Erythroblast (primary cell): ENCODE data around the gene RSL24D1.
A peak's percentile ranks its signal among the peaks of the same experiment; 100 is the strongest.

Experiments used
- DNase-seq, 2 experiments: peaks; one replicate each; lab custom pipeline; 2025; lab: John Stamatoyannopoulos, UW
- GATA1 ChIP-seq: IDR thresholded peaks from 2 replicates; pipeline ENCODE4 v1.6.1; 2011; ENCODE audit warnings: low read depth, mild to moderate bottlenecking, control low read depth, low read length, moderate library complexity
- POLR2A ChIP-seq: IDR thresholded peaks from 2 replicates; pipeline ENCODE4 v1.6.1; 2011; ENCODE audit warnings: mild to moderate bottlenecking, low read length

Gene RSL24D1

GRCh38 chr15:55196458-55197361 lies at the start of gene RSL24D1:
RSL24D1 (minus strand) TSS chr15:55196941; CDS start chr15:55196890, 51 bp downstream.
- DNase-seq: peak; percentile 98 to 99
- TF ChIP-seq POLR2A: peak; percentile 97
- no peak for TF ChIP-seq GATA1

GRCh38 chr15:55245059-55245458 lies 48.3 kb upstream of the RSL24D1 start:
- no peak for DNase-seq
- TF ChIP-seq GATA1 (no peak), POLR2A (no peak)

- no peak for TF ChIP-seq GATA1
- TF ChIP-seq POLR2A: no peak
- DNase-seq: no peak
Measured at GRCh38 chr15:55241891-55242290, 45.1 kb upstream of the RSL24D1 start.

DNA sequence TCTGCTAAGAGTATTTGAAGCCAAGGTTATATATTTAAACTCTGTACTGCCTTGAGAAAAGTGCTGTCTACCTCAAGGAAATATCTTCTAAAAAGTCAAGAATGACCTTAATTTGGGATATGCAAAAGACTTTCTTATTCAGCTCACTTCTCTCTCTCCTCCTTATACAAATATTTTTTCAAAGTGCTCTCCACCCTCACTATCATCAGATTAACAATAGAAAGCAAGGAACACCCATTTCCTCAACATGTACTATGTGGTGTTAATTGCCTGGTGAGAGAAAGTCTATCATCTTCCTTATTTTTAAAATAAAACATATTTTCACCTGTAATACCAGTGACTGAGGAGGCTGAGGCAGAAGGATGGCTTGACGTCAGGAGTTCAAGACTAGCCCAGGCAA lies 44.4 kb upstream of the RSL24D1 start:
- peak; percentile 11 to 21 for DNase-seq
- no peak for TF ChIP-seq GATA1
- no peak for TF ChIP-seq POLR2A

- TF ChIP-seq GATA1 (no peak), POLR2A (no peak)
- DNase-seq: peak in 1 of 2 experiments; percentile 26
Measured at GRCh38 chr15:55240125-55240760, 43.5 kb upstream of the RSL24D1 start.

DNA sequence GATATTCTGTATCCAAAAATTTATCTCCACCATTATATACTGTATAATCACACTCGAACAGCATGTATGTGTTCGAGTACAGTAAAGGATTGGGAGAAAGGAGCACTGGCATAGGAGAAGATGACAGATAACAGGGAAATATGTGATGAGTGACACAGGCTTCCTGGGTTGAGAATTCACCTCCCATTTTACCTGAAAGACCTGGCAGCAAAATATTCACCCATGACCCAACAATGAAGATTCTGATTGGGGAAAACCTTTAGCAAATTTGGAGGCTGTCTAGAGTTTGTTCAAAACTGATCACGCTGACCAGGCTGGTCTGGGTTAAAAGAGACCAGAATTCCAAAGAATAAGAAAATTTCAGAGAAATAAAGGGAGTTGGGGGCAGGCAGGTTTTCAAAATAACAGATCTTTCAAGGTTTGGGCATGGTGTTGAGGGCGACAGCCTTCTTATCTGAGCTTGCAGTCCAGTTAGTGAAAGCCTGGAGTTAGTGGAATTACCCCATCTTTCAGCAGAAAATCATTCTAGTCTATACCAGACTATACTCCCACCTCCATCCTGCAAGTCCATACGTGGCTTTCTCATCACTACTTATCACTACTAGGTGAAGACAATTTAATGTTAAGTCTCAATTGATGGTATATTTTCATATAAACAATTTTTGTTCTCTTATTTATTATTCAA lies 42.8 kb upstream of the RSL24D1 start:
- peak; percentile 62 to 65 for DNase-seq
- TF ChIP-seq POLR2A (no peak), GATA1 (no peak)

DNA sequence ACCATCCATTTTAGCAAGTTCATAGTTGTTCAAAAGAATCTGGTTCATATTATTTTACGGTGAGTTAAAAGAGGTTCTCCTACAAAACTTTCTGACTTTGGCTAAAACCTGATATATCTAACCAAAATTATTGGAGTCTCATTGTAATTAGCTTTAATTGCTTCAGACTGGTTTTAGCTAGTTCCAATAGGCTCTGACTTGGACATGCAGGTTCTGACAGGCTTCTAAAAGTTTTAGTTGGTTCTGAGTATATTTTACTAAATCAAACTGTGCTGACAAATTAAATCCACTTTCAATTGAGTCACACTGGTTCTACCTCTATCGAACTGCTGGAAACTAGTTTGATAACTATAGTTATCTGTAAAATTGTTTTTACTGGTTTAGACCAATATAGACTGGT lies 42.1 kb upstream of the RSL24D1 start:
- TF ChIP-seq GATA1 (no peak), POLR2A (no peak)
- DNase-seq: no peak

DNA sequence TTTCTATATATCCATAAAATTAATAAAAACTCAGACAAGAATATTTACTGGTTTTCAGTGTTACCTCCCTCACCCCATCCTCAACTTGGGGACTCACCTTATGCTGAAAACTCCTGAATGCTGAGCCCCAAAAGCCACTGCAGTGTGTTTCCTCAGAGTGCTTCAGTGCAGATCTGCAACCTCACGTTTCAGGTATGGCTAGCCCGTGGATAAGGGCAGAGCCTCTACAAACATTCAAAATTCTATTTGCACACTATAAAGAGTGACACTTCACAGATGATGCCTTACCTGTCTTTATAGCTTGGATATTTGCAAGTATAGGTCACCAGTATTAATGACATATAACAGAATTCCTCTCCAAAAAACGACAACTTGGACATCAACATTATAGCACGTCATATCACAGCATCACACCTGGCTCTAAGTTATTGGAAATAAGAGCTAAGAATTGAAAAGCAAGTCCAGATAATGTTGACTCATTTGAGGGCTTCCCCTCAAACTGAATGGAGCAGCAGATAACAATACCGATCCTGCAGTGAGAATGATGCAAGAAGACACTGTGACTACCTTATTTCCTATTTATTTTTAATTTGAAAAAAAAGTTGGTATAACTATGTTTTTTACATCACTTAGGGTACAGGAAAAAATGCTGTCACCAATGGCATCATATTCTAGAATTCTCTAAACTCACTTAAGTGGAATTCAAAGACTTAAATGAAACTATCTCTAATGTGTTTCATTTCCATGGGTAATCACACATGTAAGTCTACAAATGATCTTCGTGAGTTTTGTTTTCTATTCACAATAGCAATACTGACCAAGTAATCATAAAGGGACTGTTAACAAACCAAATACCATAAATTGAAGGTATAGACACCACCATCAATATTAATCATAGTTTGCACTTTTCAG lies 40.7 kb upstream of the RSL24D1 start:
- peak; percentile 75 to 86 for DNase-seq
- no peak for TF ChIP-seq GATA1
- no peak for TF ChIP-seq POLR2A

DNA sequence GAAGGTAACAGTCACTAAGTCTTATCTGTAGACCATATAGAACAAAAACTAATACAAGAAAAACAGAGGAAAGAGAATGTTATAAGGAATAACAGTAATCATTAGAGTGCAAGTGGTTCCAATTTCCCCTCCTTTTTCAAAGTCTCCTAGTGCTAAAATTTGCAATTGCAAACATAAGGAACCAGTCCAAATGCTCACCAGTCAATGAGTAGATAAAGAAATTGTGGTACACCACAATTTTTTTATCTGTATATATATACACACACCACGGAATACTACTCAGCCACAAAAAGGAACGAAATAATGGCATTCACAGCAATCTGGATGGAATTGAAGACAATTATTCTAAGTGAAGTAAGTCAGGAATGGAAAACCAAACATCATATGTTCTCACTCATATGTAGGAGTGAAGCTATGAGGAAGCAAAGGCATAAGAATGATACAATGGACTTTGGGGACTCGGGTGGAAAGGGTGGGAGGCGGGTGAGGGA lies 38.9 kb upstream of the RSL24D1 start:
- DNase-seq: no peak
- TF ChIP-seq POLR2A (no peak), GATA1 (no peak)

DNA sequence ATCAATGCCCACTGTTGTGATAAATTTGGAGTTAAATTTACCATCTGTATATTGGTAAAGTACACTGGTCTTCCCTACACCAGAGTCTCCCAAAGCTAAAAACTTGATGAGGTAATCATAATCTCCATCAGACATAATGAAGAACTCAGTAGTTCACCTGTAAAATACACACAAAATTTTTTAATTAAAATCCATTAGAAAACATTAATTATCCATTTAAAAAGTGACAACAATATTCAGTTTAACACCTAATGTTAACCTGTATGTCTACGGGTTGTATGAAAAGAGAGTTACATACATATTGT lies 38.0 kb upstream of the RSL24D1 start:
- TF ChIP-seq GATA1: no peak
- DNase-seq: no peak

DNA sequence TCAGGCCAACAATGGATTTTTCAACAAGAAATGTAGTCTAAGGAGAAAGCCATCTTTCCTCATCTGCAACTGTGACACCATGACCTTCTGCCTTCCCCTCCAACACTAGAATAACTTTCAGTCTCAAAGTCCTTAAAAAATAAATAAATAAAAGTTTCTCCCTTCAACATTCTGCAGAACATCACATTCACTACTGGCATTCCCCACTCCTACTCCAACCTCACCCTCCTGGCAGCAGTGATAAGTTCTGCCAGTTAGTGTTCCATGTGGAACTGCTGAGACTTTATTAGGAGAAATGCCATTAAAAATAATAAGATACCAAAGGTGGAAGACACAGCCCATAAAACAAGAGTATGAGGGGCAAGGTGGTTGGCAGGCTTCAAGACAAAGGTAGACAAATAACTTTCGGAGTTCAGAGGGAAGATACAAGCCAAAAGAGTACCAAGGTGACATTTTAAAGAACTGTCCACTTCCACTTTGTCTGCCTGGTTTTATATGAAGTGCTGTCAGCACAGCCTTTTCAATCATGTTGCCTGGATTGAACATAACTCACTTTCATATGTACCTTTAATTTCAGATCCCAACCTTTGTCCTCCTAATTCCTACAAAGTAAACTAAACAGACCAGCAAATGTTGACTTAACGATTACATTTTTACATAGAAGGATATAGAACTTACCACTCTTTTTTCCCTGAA lies 37.5 kb upstream of the RSL24D1 start:
- TF ChIP-seq GATA1 (no peak), POLR2A (no peak)
- no peak for DNase-seq

DNA sequence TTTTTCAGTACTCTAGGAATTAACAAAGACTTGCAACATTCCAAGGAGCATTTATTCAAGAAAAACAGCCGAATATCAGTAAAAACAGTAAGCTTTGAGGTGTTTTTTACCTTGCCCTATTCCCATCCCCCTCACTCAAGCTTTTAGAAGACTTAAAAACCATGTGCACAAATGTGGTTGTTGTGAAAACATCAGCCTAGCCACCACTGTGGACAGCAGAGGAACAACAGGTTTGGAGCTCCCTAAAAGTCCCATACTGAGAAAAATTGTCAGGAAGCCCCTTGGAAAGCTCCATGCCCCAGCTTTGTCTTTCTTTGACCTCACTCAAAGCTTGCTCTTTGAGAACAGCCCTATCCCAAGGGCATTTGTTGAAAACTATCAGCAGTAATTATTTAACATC lies 34.7 kb upstream of the RSL24D1 start:
- TF ChIP-seq GATA1 (no peak), POLR2A (no peak)
- DNase-seq: no peak

GRCh38 chr15:55230953-55231352 lies 34.2 kb upstream of the RSL24D1 start:
- DNase-seq: no peak
- TF ChIP-seq POLR2A (no peak), GATA1 (no peak)
